T-cell (primary cell): Measurements from ENCODE around the gene SYNGR4. TPM values are rescaled to one million over a fixed set of nuclear protein-coding genes. Genes with fewer than 3 reads are reported as not detected.

Experiments
- ATAC-seq, 4 experiments: fragments of 200-7000 bp in 3 of 4; fragments of 150-1000 bp in 1 of 4; cut with Tn5 transposase; replicated peaks in 1 of 4; 1 replicate in 3 of 4; 2 replicates in 1 of 4; pipeline ENCODE4 v1.10.0; 2021; ENCODE audit warnings: moderate library complexity in 3 of 4, mild to moderate bottlenecking in 2 of 4, moderate number of reproducible peaks in 1 of 4
- CTCF ChIA-PET, 2 donors: fragments of 300-600 bp; sonication (Branson Sonifier 250); formaldehyde crosslinking; loops; one replicate each; lab custom pipeline; 2022; ENCODE audit warnings: antibody characterized with exemption in 2 of 2; lab: Charles Lee
- POLR2A ChIA-PET, 2 donors: fragments of 300-600 bp; sonication (Branson Sonifier 250); formaldehyde crosslinking; loops; one replicate each; lab custom pipeline; 2022; ENCODE audit warnings: antibody characterized with exemption in 2 of 2; lab: Charles Lee
- DNase-seq, 35 experiments: peaks; one replicate each; pipeline versions ENCODE4 v3.0.0 to v3.0.0-alpha.2; 2013 to 2023
- H3K27ac ChIP-seq: one replicate; pipeline ENCODE4 v1.5.1; 2013; ENCODE audit warnings: low read length
- H3K27me3 ChIP-seq, 2 experiments: replicated peaks in 1 of 2; 1 replicate in 1 of 2; 2 replicates in 1 of 2; pipeline versions ENCODE4 v1.6.1 to v1.7.0; 2013; ENCODE audit warnings: low read length in 1 of 2, mixed read lengths in 1 of 2; ENCODE audit not compliant: control insufficient read depth in 2 of 2, insufficient read depth in 2 of 2; ENCODE audit errors: extremely low read depth in 1 of 2
- H3K36me3 ChIP-seq, 2 donors: 1 replicate in 1 of 2; 2 replicates in 1 of 2; pipeline versions ENCODE4 v1.6.1 to v1.7.0; 2013; ENCODE audit warnings: low read length in 1 of 2; ENCODE audit not compliant: control insufficient read depth in 2 of 2, insufficient read depth in 1 of 2; ENCODE audit errors: extremely low read depth in 1 of 2
- H3K4me1 ChIP-seq, 2 experiments: 1 replicate in 1 of 2; 2 replicates in 1 of 2; pipeline versions ENCODE4 v1.6.1 to v1.7.0; 2013; ENCODE audit warnings: low read length in 2 of 2, mixed read lengths in 1 of 2; ENCODE audit not compliant: insufficient read depth in 2 of 2, control insufficient read depth in 1 of 2; ENCODE audit errors: extremely low read depth in 1 of 2
- H3K4me3 ChIP-seq, 2 donors: 1 replicate in 1 of 2; 2 replicates in 1 of 2; pipeline versions ENCODE4 v1.5.1 to v1.7.0; 2013; ENCODE audit warnings: mild to moderate bottlenecking in 2 of 2, low read length in 1 of 2, moderate library complexity in 1 of 2; ENCODE audit not compliant: control insufficient read depth in 1 of 2; ENCODE audit errors: extremely low read depth in 1 of 2
- H3K9me3 ChIP-seq: 2 replicates; pipeline ENCODE4 v1.7.0; 2013
- H3K27ac Mint-ChIP-seq, 2 donors: one replicate each; pipeline ENCODE4 v1.8.0; 2020 to 2021; ENCODE audit warnings: mild to moderate bottlenecking in 2 of 2, mixed read lengths in 2 of 2
- H3K27me3 Mint-ChIP-seq, 2 donors: one replicate each; pipeline ENCODE4 v1.8.0; 2021 to 2022; ENCODE audit warnings: mixed read lengths in 2 of 2
- H3K36me3 Mint-ChIP-seq: one replicate; pipeline ENCODE4 v1.8.0; 2021; ENCODE audit warnings: mixed read lengths
- H3K4me1 Mint-ChIP-seq, 3 donors: one replicate each; pipeline ENCODE4 v1.8.0; 2020 to 2022; ENCODE audit warnings: mixed read lengths in 3 of 3, mild to moderate bottlenecking in 1 of 3
- H3K4me3 Mint-ChIP-seq, 3 donors: one replicate each; pipeline ENCODE4 v1.8.0; 2020 to 2022; ENCODE audit warnings: mild to moderate bottlenecking in 3 of 3, mixed read lengths in 3 of 3, moderate library complexity in 3 of 3
- H3K9me3 Mint-ChIP-seq, 3 donors: one replicate each; pipeline ENCODE4 v1.8.0; 2020 to 2022; ENCODE audit warnings: mixed read lengths in 3 of 3
- WGBS: methylation state at CpG from one replicate; pipeline ENCODE4 v1.1.5; 2013; ENCODE audit warnings: missing lambda C conversion rate; ENCODE audit not compliant: insufficient coverage; 5-methylcytosine and 5-hydroxymethylcytosine counted together
- total RNA-seq, 35 experiments: library from RNA in 6 of 35; stranded (reverse) in 6 of 35; fragments of 120-200 nt in 1 of 35; gene quantifications; one replicate each; pipeline versions ENCODE4 v1.2.1 to v1.2.4 and lab custom pipeline; 2013 to 2026

The SYNGR4 gene
- total RNA-seq, 5 donors from 2014 or later (not counting 1 experiment from before 2014, with no cell fraction given), result not detected

DNA sequence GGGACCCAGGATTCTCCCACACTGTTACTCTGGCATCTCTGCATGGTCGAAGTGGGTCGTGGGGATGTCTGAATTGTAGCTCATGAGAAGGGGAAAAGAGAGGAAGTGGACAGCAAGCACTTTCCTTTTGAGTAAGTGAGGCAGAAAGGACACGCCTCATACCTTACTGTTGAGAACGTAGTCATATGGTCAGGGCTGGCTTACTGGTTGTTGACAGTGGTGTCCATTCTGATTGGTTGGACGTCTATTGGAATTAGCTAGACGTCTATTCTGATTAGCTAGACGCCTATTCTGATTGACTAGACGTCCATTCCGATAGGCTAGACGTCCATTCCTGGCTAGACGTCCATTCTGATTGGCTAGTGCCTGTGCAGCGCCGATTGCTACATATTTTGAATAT lies 41.7 kb downstream of the SYNGR4 start:
- no peaks in the 10 kb centered on the region for H3K36me3 ChIP-seq
- 74% methylated on average over 11 of the region's 13 CpGs for WGBS
- H3K27ac ChIP-seq, result no peak overlapping the region
- H3K4me3 ChIP-seq, result no peak overlapping the region
- peaks cover 0 to 11% of the 10 kb centered on the region in 2 experiments for H3K27me3 ChIP-seq
- H3K4me1 ChIP-seq, result peaks cover 0 to 6% of the 10 kb centered on the region in 2 experiments
- ChIA-PET POLR2A (no interaction called here), CTCF (no interaction called here)
- no peaks in the 10 kb centered on the region for H3K9me3 ChIP-seq
- no peaks in the 10 kb centered on the region for H3K36me3 Mint-ChIP-seq
- H3K4me1 Mint-ChIP-seq, result peaks cover 6% of the 10 kb centered on the region in 3 donors
- DNase-seq (no peak), ATAC-seq (no peak)
- H3K9me3 Mint-ChIP-seq, result peaks cover 0 to 5% (median 0%) of the 10 kb centered on the region in 3 donors
- no peak overlapping the region for H3K4me3 Mint-ChIP-seq
- H3K27ac Mint-ChIP-seq, result no peak overlapping the region
- peaks cover 11 to 15% of the 10 kb centered on the region in 2 donors for H3K27me3 Mint-ChIP-seq

DNA sequence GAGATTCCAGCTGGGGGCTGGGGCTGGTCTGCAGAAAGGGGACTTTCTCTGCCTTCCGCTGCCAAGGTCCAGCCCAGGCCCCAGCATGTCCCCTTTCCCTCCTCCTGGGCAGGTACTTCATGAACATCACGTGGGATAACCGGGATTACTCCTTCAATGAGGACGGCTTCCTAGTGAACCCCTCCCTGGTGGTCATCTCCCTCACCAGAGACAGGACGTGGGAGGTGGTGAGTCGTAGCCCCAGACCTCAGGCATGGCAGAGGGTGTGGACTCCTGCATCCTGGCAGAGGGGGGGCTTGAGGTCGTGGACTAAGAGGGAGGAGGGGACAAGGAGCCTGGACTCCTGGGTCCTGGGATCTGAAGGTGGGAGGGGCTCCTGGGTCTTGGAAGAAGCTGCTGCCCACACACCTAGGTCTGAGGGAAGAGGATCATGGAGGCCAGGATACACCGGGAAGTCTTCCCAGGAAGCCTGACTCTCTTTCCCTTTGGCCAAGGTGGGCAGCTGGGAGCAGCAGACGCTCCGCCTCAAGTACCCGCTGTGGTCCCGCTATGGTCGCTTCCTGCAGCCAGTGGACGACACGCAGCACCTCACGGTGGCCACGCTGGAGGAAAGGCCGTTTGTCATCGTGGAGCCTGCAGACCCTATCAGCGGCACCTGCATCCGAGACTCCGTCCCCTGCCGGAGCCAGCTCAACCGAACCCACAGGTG lies 49.9 kb downstream of the SYNGR4 start:
- ChIA-PET CTCF (no interaction called here), POLR2A (interaction anchor here in 1 of 2 donors (0.6 kb wide), 1 partner anchor 89 kb away, joined by 9 read pairs; the partner anchor contains the start of gene EMP3)
- no peaks in the 10 kb centered on the region for H3K36me3 ChIP-seq
- Mint-ChIP-seq H3K27me3 (peaks cover 1 to 15% of the 10 kb centered on the region in 2 donors), H3K4me1 (peaks cover 16 to 31% (median 24%) of the 10 kb centered on the region in 3 donors), H3K4me3 (peak overlapping the region in 2 of 3 donors; percentile 76 to 85), H3K9me3 (no peaks in the 10 kb centered on the region), H3K36me3 (no peaks in the 10 kb centered on the region), H3K27ac (peak overlapping the region in 1 of 2 donors; percentile 55)
- no peaks in the 10 kb centered on the region for H3K9me3 ChIP-seq
- peaks cover 0 to 49% of the 10 kb centered on the region in 2 experiments for H3K27me3 ChIP-seq
- no peak for ATAC-seq
- H3K27ac ChIP-seq, result no peak overlapping the region
- 60% methylated on average over 21 of the region's 24 CpGs for WGBS
- DNase-seq, result no peak
- peak overlapping the region in 1 of 2 donors; percentile 43 for H3K4me3 ChIP-seq
- H3K4me1 ChIP-seq, result peaks cover 0 to 29% of the 10 kb centered on the region in 2 experiments

DNA sequence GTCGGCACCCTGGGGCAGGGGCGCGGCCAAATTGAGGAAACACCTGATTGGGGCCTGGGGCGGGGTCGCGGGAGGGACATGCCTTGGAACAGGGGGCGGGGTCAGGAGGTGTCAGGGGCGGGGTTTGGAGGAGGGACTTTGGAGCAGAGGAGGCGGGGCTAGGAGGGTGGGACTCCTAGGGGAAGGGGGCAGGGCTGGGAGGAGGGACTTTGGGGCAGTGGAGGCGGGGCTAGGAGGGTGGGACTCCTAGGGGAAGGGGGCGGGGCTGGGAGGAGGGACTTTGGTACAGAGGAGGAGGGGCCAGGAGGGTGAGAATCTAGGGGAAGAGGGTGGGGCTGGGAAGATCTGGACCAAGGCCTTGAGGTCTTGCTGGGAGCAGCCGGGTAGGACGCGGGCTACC lies 51.2 kb downstream of the SYNGR4 start:
- H3K27ac Mint-ChIP-seq, result no peak overlapping the region
- CTCF ChIA-PET, result interaction anchor here in 1 of 2 donors (0.6 kb wide), 1 partner anchor 12 kb away, joined by 3 read pairs; no protein-coding TSS in a partner anchor
- peak; percentile 59 to 77 (median 72) for ATAC-seq
- H3K36me3 ChIP-seq, result no peaks in the 10 kb centered on the region
- no peaks in the 10 kb centered on the region for H3K36me3 Mint-ChIP-seq
- H3K27ac ChIP-seq, result no peak overlapping the region
- no peaks in the 10 kb centered on the region for H3K9me3 ChIP-seq
- peaks cover 0 to 35% of the 10 kb centered on the region in 2 experiments for H3K4me1 ChIP-seq
- H3K27me3 ChIP-seq, result peaks cover 0 to 55% of the 10 kb centered on the region in 2 experiments
- peaks cover 4 to 17% of the 10 kb centered on the region in 2 donors for H3K27me3 Mint-ChIP-seq
- peak; percentile 39 to 83 (median 65) for DNase-seq
- H3K4me1 Mint-ChIP-seq, result peaks cover 20 to 35% (median 27%) of the 10 kb centered on the region in 3 donors
- POLR2A ChIA-PET, result no interaction called here
- no peaks in the 10 kb centered on the region for H3K9me3 Mint-ChIP-seq
- peak overlapping the region; percentile 3 to 85 (median 76) for H3K4me3 Mint-ChIP-seq
- H3K4me3 ChIP-seq, result peak overlapping the region in 1 of 2 donors; percentile 43
- WGBS, result 4% methylated on average over 11 of the region's 14 CpGs

DNA sequence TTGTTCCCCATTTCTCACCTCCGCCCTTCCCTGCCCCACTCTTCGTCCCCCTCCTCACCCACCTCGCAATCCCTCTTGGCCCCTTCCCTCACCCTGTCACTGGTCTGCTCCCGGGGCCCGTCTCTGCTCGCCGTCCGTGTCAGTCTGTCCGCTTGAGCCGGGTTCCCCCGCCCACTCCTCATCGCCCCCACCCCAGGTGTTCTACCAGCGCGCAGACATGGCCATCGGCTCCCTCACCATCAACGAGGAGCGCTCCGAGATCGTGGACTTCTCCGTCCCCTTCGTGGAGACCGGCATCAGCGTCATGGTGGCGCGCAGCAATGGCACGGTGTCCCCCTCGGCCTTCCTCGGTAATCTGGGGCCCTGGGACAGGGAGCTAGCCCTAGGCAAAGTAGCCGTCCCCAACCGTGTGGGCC lies 51.6 kb downstream of the SYNGR4 start:
- Mint-ChIP-seq H3K4me1 (peaks cover 20 to 35% (median 27%) of the 10 kb centered on the region in 3 donors), H3K9me3 (no peaks in the 10 kb centered on the region), H3K4me3 (peak overlapping the region in 1 of 3 donors; percentile 85), H3K27me3 (peaks cover 4 to 17% of the 10 kb centered on the region in 2 donors), H3K27ac (no peak overlapping the region), H3K36me3 (no peaks in the 10 kb centered on the region)
- Histone ChIP-seq H3K4me3 (no peak overlapping the region), H3K9me3 (no peaks in the 10 kb centered on the region), H3K27ac (no peak overlapping the region), H3K36me3 (no peaks in the 10 kb centered on the region), H3K27me3 (peaks cover 0 to 55% of the 10 kb centered on the region in 2 experiments), H3K4me1 (peaks cover 0 to 35% of the 10 kb centered on the region in 2 experiments)
- no peak for DNase-seq
- ChIA-PET POLR2A (no interaction called here), CTCF (no interaction called here)
- ATAC-seq, result no peak
- 37% methylated on average over 30 of the region's 30 CpGs for WGBS

DNA sequence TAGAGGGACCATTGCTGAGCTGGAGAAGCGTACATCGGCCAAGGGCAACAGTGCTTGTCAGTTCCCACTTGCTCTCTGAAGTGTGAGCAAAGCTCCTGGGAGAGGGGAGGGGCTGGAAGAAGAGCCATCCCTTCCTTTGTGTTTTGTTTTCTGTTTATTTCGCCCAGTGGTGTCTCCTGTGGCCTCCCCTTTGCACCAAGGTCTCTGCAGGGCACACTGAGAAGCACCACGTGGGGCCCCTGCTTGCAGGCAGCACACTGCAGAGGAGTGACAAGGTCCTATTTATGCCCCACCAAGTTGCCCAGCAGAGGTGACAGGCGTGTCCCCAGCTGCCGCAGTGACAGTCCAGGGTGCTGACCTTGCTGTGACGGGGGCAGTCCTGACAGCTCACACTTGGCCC lies 53.3 kb downstream of the SYNGR4 start:
- 89% methylated on average over 4 of the region's 7 CpGs for WGBS
- ATAC-seq (no peak), DNase-seq (no peak)
- Histone ChIP-seq H3K36me3 (no peaks in the 10 kb centered on the region), H3K9me3 (no peaks in the 10 kb centered on the region), H3K27me3 (peaks cover 0 to 61% of the 10 kb centered on the region in 2 experiments), H3K4me1 (peaks cover 0 to 35% of the 10 kb centered on the region in 2 experiments), H3K27ac (no peak overlapping the region), H3K4me3 (no peak overlapping the region)
- CTCF ChIA-PET, result no interaction called here
- POLR2A ChIA-PET, result no interaction called here
- Mint-ChIP-seq H3K4me3 (no peak overlapping the region), H3K27ac (no peak overlapping the region), H3K9me3 (no peaks in the 10 kb centered on the region), H3K27me3 (peaks cover 4 to 17% of the 10 kb centered on the region in 2 donors), H3K36me3 (no peaks in the 10 kb centered on the region), H3K4me1 (peaks cover 20 to 35% (median 27%) of the 10 kb centered on the region in 3 donors)

DNA sequence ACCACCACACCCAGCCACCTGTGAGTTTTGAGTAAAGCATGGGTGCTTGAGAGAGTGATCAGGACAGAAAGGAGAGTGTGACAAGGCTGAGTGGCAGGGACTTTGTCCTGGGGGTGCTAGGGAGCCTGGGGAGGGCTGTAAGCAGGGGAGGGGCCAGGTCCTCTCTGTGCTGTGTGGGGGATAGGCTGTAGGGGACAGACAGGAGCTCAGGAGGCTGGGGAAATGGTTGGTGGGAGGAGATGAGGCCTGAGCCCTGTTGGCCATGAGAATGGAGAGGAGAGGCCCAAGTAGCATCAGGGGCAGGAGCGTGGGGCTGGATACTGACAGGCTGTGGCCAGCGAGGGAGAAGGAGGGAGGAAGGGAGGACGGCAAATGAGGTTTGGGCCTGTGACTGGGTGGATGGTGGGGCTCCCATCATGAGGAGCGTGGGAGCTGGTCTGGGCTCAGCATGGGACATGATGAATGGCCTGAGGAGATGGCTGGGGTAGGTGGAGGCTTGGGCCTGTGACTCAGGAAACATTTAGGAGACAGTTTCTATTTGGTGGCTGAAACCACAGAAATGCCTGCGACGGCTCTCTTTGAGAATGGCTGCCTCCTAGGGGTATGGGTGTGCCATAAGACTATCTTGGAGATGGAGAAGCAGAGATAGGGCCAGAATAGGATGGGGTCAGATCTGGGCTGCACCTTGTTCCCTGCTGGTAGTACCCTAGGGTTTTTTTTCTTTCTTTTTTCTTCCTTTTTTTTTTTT lies 54.3 kb downstream of the SYNGR4 start:
- no peaks in the 10 kb centered on the region for H3K36me3 Mint-ChIP-seq
- CTCF ChIA-PET, result interaction anchor here in 1 of 2 donors (0.6 kb wide), 1 partner anchor 12 kb away, joined by 3 read pairs; no protein-coding TSS in a partner anchor
- no peaks in the 10 kb centered on the region for H3K9me3 Mint-ChIP-seq
- peak overlapping the region; percentile 75 to 80 (median 78) for H3K4me3 Mint-ChIP-seq
- WGBS, result 93% methylated on average over 4 of the region's 6 CpGs
- Histone ChIP-seq H3K27me3 (peaks cover 0 to 64% of the 10 kb centered on the region in 2 experiments), H3K9me3 (no peaks in the 10 kb centered on the region), H3K4me1 (peaks cover 0 to 35% of the 10 kb centered on the region in 2 experiments), H3K4me3 (no peak overlapping the region), H3K36me3 (no peaks in the 10 kb centered on the region), H3K27ac (no peak overlapping the region)
- peaks cover 20 to 33% (median 27%) of the 10 kb centered on the region in 3 donors for H3K4me1 Mint-ChIP-seq
- ATAC-seq (no peak), DNase-seq (peak in 1 of 35 experiments; percentile 24)
- H3K27ac Mint-ChIP-seq, result peak overlapping the region in 1 of 2 donors; percentile 81
- POLR2A ChIA-PET, result no interaction called here
- peaks cover 8 to 19% of the 10 kb centered on the region in 2 donors for H3K27me3 Mint-ChIP-seq
